A673 (cell line): ENCODE measurements around the gene DHPS. TPM values are rescaled to one million over a fixed set of nuclear protein-coding genes. Genes with fewer than 3 reads are reported as not detected.

Source experiments
- BruUV-seq: library from RNA; stranded (reverse); fragments of 400-500 nt; replicated peaks from 2 replicates; lab custom pipeline; 2021; lab: Mats Ljungman, UMichigan
- CTCF ChIA-PET: fragments of 300-600 bp; sonication (Branson Sonifier 250); formaldehyde crosslinking; loops from one replicate; lab custom pipeline; 2022; ENCODE audit warnings: antibody characterized with exemption; lab: Charles Lee
- POLR2A ChIA-PET: fragments of 300-600 bp; sonication (Branson Sonifier 250); formaldehyde crosslinking; loops from one replicate; lab custom pipeline; 2022; ENCODE audit warnings: antibody characterized with exemption; ENCODE audit not compliant: low non-redundant PET; lab: Charles Lee
- DNase-seq: peaks from one replicate; pipeline ENCODE4 v3.0.0-alpha.2; 2015; ENCODE audit warnings: low spot score
- H3K27ac ChIP-seq: fragments of 200-600 bp; sonication (generic); 2 replicates; pipeline ENCODE4 v1.5.1; 2016; ENCODE audit warnings: mixed run types, low read depth, mild to moderate bottlenecking, mixed read lengths, antibody characterized with exemption, low read length; ENCODE audit not compliant: poor library complexity, severe bottlenecking
- H3K27me3 ChIP-seq: fragments of 200-600 bp; sonication (generic); replicated peaks from 2 replicates; pipeline ENCODE4 v1.6.1; 2017; ENCODE audit warnings: mixed run types, low read depth, mild to moderate bottlenecking, mixed read lengths, antibody characterized with exemption, low read length; ENCODE audit not compliant: insufficient read depth, poor library complexity
- H3K36me3 ChIP-seq: fragments of 200-600 bp; sonication (generic); 2 replicates; pipeline ENCODE4 v1.6.1; 2016; ENCODE audit warnings: mixed run types, mild to moderate bottlenecking, mixed read lengths, antibody characterized with exemption, low read length; ENCODE audit not compliant: insufficient read depth, poor library complexity, severe bottlenecking
- H3K4me1 ChIP-seq: fragments of 200-600 bp; sonication (generic); 2 replicates; pipeline ENCODE4 v1.6.1; 2017; ENCODE audit warnings: mixed run types, mild to moderate bottlenecking, mixed read lengths, antibody characterized with exemption, low read length; ENCODE audit not compliant: insufficient read depth, poor library complexity, severe bottlenecking
- H3K4me3 ChIP-seq: fragments of 200-600 bp; sonication (generic); 2 replicates; pipeline ENCODE4 v1.5.1; 2016; ENCODE audit warnings: low read depth, mixed run types, mild to moderate bottlenecking, mixed read lengths, low read length; ENCODE audit not compliant: poor library complexity, severe bottlenecking
- H3K9me3 ChIP-seq: fragments of 200-600 bp; sonication (generic); 2 replicates; pipeline ENCODE4 v1.6.1; 2016; ENCODE audit warnings: mixed run types, low read depth, mild to moderate bottlenecking, mixed read lengths, antibody characterized with exemption, low read length; ENCODE audit not compliant: poor library complexity, severe bottlenecking
- CTCF ChIP-seq: fragments of 300-800, 200-600 bp; sonication (generic); conservative IDR thresholded peaks from 2 replicates; pipeline ENCODE4 v1.5.1; 2017; ENCODE audit warnings: low read depth, mild to moderate bottlenecking, antibody characterized with exemption, low read length, moderate library complexity, mixed read lengths
- EZH2 ChIP-seq: fragments of 200-600 bp; sonication (generic); IDR thresholded peaks from 2 replicates; pipeline ENCODE4 v1.6.1; 2017; ENCODE audit warnings: borderline replicate concordance, low read depth, mild to moderate bottlenecking, mixed read lengths, antibody characterized with exemption, low read length; ENCODE audit not compliant: poor library complexity, severe bottlenecking
- intact Hi-C: fragments of 100-400 bp; cut with micrococcal nuclease; formaldehyde crosslinking; loops from one replicate; pipeline ENCODE4 v1.10.0; 2022; ENCODE audit not compliant: unreplicated experiment
- total RNA-seq: library from RNA; stranded (reverse); gene quantifications from 2 replicates; pipeline ENCODE4 v1.2.3, GENCODE V29; 2021

DHPS gene
- total RNA-seq, 1 experiment from 2014 or later, result 117 TPM

- DNase-seq, result no peak
- no peak overlapping the region for H3K27ac ChIP-seq
- ChIA-PET CTCF (interaction anchor here (0.5 kb wide), 1 partner anchor 11 kb away, joined by 8 read pairs; no protein-coding TSS in a partner anchor), POLR2A (interaction anchor here (0.6 kb wide), 1 partner anchor 16 kb away, joined by 3 read pairs; no protein-coding TSS in a partner anchor)
- H3K27me3 ChIP-seq, result no peaks in the 10 kb centered on the region
- no peak for TF ChIP-seq EZH2
- no peak for TF ChIP-seq CTCF
- intact Hi-C loops, result no loop called here
- no peaks in the 10 kb centered on the region for H3K4me1 ChIP-seq
- H3K9me3 ChIP-seq, result no peaks in the 10 kb centered on the region
- no peak overlapping the region for H3K4me3 ChIP-seq
- BruUV-seq, result no TSS peak
- peaks cover 96% of the 10 kb centered on the region for H3K36me3 ChIP-seq
Observed at GRCh38 chr19:12705654-12706331, 24.1 kb upstream of the DHPS start.

- POLR2A ChIA-PET, result interaction anchor here (0.6 kb wide), 1 partner anchor 17 kb away, joined by 3 read pairs; no protein-coding TSS in a partner anchor
- H3K36me3 ChIP-seq, result peaks cover 94% of the 10 kb centered on the region
Observed at GRCh38 chr19:12705169-12705568, 23.5 kb upstream of the DHPS start.

GRCh38 chr19:12703046-12703445, 21.4 kb upstream of the DHPS start:
- Histone ChIP-seq H3K36me3 (peaks cover 86% of the 10 kb centered on the region), H3K9me3 (no peaks in the 10 kb centered on the region), H3K4me1 (no peaks in the 10 kb centered on the region), H3K27ac (no peak overlapping the region), H3K4me3 (no peak overlapping the region), H3K27me3 (no peaks in the 10 kb centered on the region)
- TF ChIP-seq EZH2 (no peak), CTCF (no peak)
- intact Hi-C loops, result no loop called here
- peak; percentile 89 for DNase-seq
- ChIA-PET CTCF (no interaction called here), POLR2A (interaction anchor here (0.5 kb wide), 1 partner anchor 16 kb away, joined by 13 read pairs; no protein-coding TSS in a partner anchor)
- BruUV-seq, result no TSS peak

More at GRCh38 chr19:12705169-12705568, 23.5 kb upstream of the DHPS start:
- intact Hi-C loops, result no loop called here
- no peak overlapping the region for H3K27ac ChIP-seq
- H3K4me1 ChIP-seq, result no peaks in the 10 kb centered on the region
- CTCF ChIA-PET, result no interaction called here
- H3K27me3 ChIP-seq, result no peaks in the 10 kb centered on the region
- TF ChIP-seq EZH2 (no peak), CTCF (no peak)
- DNase-seq, result no peak
- BruUV-seq, result no TSS peak
- H3K9me3 ChIP-seq, result no peaks in the 10 kb centered on the region
- H3K4me3 ChIP-seq, result no peak overlapping the region
